Psoas muscle (tissue), 8 donors: Measurements from ENCODE around the gene DLX1. TPM values are rescaled to one million over a fixed set of nuclear protein-coding genes. Genes with fewer than 3 reads are reported as not detected.

Experiments
- ATAC-seq, 4 donors: fragments of 200-7000 bp; cut with Tn5 transposase; one replicate each; pipeline ENCODE4 v1.9.1; 2020; ENCODE audit warnings: moderate library complexity in 3 of 4, mild to moderate bottlenecking in 2 of 4
- DNase-seq, 2 donors: peaks; one replicate each; pipeline ENCODE4 v3.0.0-alpha.2; 2020
- H3K27ac ChIP-seq: fragments of 200-600 bp; one replicate; pipeline ENCODE4 v1.8.0; 2022
- H3K27me3 ChIP-seq, 3 donors: fragments of 200-600 bp in 1 of 3; one replicate each; pipeline versions ENCODE4 v1.6.1 to v1.8.0; 2013 to 2022; ENCODE audit warnings: low read length in 2 of 3, mild to moderate bottlenecking in 2 of 3, moderate library complexity in 1 of 3; ENCODE audit not compliant: insufficient read depth in 3 of 3
- H3K36me3 ChIP-seq, 2 donors: fragments of 200-600 bp in 1 of 2; one replicate each; pipeline versions ENCODE4 v1.6.1 to v1.8.0; 2013 to 2022; ENCODE audit warnings: low read depth in 1 of 2, mild to moderate bottlenecking in 1 of 2, moderate library complexity in 1 of 2; ENCODE audit not compliant: insufficient read depth in 1 of 2
- H3K4me1 ChIP-seq: fragments of 200-600 bp; one replicate; pipeline ENCODE4 v1.8.0; 2022
- H3K4me3 ChIP-seq: fragments of 200-600 bp; one replicate; pipeline ENCODE4 v1.8.0; 2022; ENCODE audit warnings: mild to moderate bottlenecking
- H3K9me3 ChIP-seq: fragments of 200-600 bp; one replicate; pipeline ENCODE4 v1.8.0; 2022
- WGBS, 3 donors: extraction: QIAGEN DNeasy Blood & Tissue Kit; methylation state at CpG; one replicate each; pipeline versions ENCODE4 v1.1.6 to v1.1.7; 2013; 5-methylcytosine and 5-hydroxymethylcytosine counted together
- intact Hi-C, 2 donors: fragments of 100-400 bp; cut with DNase I; formaldehyde crosslinking; loops; one replicate each; pipeline versions ENCODE4 v1.11.0 to v1.14.2; 2022
- polyA plus RNA-seq, 3 donors: library from polyadenylated mRNA; stranded (reverse); fragments of 200-250 nt; gene quantifications; one replicate each; pipeline ENCODE4 v1.2.3, GENCODE V29; 2013
- total RNA-seq, 4 donors: library from RNA; stranded (reverse); fragmentation: NEBNext Ultra II Directional in 2 of 4; extraction: Animal tissue kit (Norgen Biotek cat#: 25700) in 2 of 4; gene quantifications; one replicate each; pipeline versions ENCODE4 v1.2.1 to v1.2.4, GENCODE V29; 2021 to 2023
- TF ChIP-seq, protein P1 (sequence below): fragments of 200-600 bp; IDR thresholded peaks from one replicate; pipeline ENCODE4 v1.8.0; 2022; ENCODE audit warnings: antibody characterized with exemption
- donor health status: healthy with polysubstance abuse.
- donor health status: DM: no; HTN: no; CAD: no; lungs with moderate emphysema.
- donor health status: Bipolar disorder and iron deficiency.
- donor health status: healthy.
- donor health status: DM: yes; HTN: yes; CAD: no.
- donor health status: DM: no; HTN: no; CAD: no.
- donor health status: DM: no; HTN: no; CAD: no.
- donor health status: DM: yes; HTN: yes; CAD: no.

The DLX1 gene
- total and polyA plus RNA-seq, 7 donors = 0.03 to 0.28 (median 0.15) TPM; not detected in 2

DNA sequence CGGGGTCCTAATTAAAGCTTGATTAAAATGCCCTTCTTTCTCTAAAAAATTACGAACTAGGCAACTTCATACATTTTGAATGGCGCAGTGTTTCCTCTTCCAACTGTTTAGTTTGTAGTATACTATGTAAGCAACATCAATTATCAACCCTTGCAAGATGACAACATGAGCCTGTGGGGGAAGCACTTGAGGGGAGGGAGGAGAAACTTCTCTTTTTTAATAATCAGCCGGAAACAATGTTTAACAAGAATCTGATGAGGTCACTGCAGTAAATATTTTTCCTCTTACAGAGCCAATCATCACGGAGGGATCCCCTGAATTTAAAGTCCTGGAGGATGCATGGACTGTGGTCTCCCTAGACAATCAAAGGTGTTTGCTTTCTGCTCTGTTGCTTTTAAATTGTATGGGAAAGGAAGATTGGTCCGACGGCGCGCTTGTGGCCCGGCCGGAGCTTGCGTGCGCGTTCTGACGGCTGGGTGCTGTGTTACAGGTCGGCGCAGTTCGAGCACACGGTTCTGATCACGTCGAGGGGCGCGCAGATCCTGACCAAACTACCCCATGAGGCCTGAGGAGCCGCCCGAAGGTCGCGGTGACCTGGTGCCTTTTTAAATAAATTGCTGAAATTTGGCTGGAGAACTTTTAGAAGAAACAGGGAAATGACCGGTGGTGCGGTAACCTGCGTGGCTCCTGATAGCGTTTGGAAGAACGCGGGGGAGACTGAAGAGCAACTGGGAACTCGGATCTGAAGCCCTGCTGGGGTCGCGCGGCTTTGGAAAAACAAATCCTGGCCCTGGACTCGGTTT, 5.3 kb upstream of the DLX1 start:
- no peak overlapping the region for H3K27ac ChIP-seq
- H3K4me3 ChIP-seq = no peak overlapping the region
- no peaks in the 10 kb centered on the region for H3K36me3 ChIP-seq
- WGBS, 3 donors = 67 to 78% (median 69%) methylated on average over 38 of the region's 38 CpGs
- ATAC-seq (no peak), DNase-seq (no peak)
- peaks cover 0 to 54% (median 41%) of the 10 kb centered on the region in 3 donors for H3K27me3 ChIP-seq
- TF ChIP-seq, protein P1, sequence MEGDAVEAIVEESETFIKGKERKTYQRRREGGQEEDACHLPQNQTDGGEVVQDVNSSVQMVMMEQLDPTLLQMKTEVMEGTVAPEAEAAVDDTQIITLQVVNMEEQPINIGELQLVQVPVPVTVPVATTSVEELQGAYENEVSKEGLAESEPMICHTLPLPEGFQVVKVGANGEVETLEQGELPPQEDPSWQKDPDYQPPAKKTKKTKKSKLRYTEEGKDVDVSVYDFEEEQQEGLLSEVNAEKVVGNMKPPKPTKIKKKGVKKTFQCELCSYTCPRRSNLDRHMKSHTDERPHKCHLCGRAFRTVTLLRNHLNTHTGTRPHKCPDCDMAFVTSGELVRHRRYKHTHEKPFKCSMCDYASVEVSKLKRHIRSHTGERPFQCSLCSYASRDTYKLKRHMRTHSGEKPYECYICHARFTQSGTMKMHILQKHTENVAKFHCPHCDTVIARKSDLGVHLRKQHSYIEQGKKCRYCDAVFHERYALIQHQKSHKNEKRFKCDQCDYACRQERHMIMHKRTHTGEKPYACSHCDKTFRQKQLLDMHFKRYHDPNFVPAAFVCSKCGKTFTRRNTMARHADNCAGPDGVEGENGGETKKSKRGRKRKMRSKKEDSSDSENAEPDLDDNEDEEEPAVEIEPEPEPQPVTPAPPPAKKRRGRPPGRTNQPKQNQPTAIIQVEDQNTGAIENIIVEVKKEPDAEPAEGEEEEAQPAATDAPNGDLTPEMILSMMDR = no peak
- intact Hi-C loops = no loop called here
- no peaks in the 10 kb centered on the region for H3K9me3 ChIP-seq
- H3K4me1 ChIP-seq = peaks cover 22% of the 10 kb centered on the region

DNA sequence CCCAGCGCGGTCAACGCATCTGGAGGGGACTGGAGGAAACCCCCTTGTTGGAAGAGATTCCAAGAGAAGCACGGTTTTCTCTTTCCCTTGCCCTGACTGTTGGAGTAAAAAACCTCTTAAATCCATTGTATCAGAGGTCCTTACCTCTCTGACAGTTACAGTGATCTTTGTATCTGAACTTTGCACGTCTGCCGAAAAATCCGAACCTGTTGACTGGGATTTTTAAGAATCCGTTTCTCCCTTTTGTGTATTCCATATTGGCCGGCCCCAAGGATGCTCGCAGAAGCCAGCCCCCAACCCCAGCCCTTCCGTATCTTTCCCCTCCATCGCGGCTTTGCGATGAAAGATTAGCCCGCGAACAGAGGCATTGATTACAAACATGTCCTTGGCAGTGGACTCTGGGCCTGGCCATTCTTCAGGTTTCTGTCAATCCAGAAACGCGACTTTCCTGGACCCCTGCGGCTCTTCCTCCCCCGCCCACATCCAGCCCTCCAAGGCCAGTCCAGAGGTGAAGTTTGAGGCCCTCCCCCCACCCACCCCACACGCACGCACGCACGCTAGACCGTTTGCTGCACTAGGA, 4.6 kb upstream of the DLX1 start:
- TF ChIP-seq, protein P1 = no peak
- no peak overlapping the region for H3K27ac ChIP-seq
- intact Hi-C loops = no loop called here
- no peak for DNase-seq
- H3K4me3 ChIP-seq = no peak overlapping the region
- 56 to 76% (median 60%) methylated on average over 25 of the region's 25 CpGs for WGBS, 3 donors
- H3K4me1 ChIP-seq = peaks cover 28% of the 10 kb centered on the region
- no peak for ATAC-seq
- no peaks in the 10 kb centered on the region for H3K36me3 ChIP-seq
- no peaks in the 10 kb centered on the region for H3K9me3 ChIP-seq
- peaks cover 0 to 61% (median 47%) of the 10 kb centered on the region in 3 donors for H3K27me3 ChIP-seq

DNA sequence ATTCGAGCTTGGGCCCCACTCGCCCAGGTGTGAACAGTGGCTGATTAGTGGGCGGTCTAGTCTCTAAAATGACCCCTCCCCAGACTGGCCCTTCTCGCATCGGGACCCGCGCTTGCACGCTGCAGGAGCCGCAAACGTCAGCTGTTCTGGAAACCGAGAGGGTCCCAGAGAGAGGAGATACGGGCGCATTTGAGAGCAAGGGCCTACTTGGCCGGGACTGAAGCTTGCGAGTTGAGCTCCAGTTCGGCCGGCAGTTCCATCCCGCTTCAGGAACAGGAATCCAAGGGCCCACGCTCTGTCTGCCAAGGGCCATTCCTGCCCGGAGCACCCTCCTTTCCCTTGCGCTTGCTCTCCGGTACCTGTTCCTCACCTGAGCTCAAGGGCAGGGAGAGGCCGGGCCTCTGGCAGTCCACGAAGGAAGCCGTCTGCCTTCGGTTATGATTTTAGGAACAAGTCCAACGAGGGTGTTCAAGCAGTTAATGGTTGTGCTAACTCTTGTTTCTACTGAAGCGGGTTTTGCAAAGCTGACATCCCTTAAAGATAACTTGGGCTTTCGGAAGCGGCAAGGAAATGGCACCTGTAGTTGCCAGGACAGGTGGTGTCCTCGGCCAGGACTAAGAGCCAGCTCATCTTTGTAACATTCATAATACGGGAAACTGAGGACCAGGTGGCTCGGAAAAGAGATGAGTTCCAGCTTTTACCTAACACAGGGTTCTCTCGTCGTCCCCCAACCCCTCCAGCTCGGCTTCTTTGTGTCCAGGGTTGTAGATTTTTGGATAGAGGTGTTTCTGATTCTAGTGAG, 3.9 kb upstream of the DLX1 start:
- intact Hi-C loops = no loop called here
- Histone ChIP-seq H3K9me3 (no peaks in the 10 kb centered on the region), H3K27me3 (peaks cover 0 to 68% (median 54%) of the 10 kb centered on the region in 3 donors), H3K36me3 (no peaks in the 10 kb centered on the region), H3K27ac (no peak overlapping the region), H3K4me1 (peaks cover 35% of the 10 kb centered on the region), H3K4me3 (no peak overlapping the region)
- TF ChIP-seq, protein P1 = no peak
- no peak for DNase-seq
- 35 to 48% (median 36%) methylated on average over 36 of the region's 36 CpGs for WGBS, 3 donors
- no peak for ATAC-seq

DNA sequence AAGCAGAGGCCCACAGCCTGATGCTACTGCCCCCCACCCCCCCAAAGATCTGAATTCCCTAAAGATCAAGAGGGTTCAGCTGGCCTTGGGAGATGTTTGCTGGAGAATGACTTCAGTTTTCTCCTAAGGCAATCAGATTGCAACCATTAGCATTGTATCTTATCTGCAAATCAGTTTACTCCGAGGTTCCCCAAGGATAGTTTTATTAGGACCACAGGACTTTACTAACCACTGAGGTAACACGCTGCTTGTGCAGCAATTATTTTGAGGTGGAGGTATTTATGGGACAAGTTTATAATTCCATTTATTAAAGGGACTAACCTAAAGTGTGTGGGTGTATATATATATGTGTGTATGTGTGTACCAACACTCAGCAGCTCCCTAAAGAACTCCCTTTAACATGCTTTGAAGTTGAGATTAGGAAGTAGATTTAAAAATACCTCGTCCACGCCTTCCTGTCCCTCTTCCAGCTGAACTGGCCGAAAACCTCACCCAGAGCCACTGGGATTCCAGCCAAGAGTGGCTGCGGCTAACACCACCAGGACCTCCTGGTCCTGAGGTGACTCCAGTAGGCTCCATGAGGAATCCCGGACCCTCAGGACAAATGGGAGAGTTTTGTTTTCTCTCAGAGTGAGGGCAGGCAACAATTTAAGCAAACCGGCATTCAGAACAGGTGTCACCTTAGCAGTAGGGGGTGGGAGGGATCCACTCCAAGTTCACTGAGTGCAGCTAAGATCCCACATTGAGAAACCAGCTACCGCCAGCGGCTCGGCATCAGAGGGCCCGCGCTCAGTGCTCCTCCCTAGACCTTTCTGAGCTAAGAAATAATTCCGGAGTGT, 3.0 kb upstream of the DLX1 start:
- Histone ChIP-seq H3K27ac (no peak overlapping the region), H3K36me3 (no peaks in the 10 kb centered on the region), H3K9me3 (no peaks in the 10 kb centered on the region), H3K27me3 (peaks cover 0 to 77% (median 63%) of the 10 kb centered on the region in 3 donors), H3K4me3 (no peak overlapping the region), H3K4me1 (peaks cover 39% of the 10 kb centered on the region)
- 19 to 32% (median 23%) methylated on average over 14 of the region's 14 CpGs for WGBS, 3 donors
- no peak for ATAC-seq
- TF ChIP-seq, protein P1 = no peak
- DNase-seq = no peak
- intact Hi-C loops = no loop called here
